Activated CD8-positive, alpha-beta memory T cell treated with anti-CD3 and anti-CD28 coated beads for 1 hour (primary cell): ENCODE measurements around the gene NDST1.

ENCODE experiments used
- DNase-seq, 2 donors: peaks; one replicate each; pipeline ENCODE4 v3.0.0-alpha.2; 2020; ENCODE audit warnings: low read depth in 1 of 2; ENCODE audit errors: extremely low read depth in 1 of 2

NDST1 gene

GRCh38 chr5:150583541-150584225, 75.8 kb downstream of the NDST1 start:
- DNase-seq, result no peak

- no peak for DNase-seq
These were observed 76.8 kb downstream of the NDST1 start for GRCh38 chr5:150584556-150585335.

DNA sequence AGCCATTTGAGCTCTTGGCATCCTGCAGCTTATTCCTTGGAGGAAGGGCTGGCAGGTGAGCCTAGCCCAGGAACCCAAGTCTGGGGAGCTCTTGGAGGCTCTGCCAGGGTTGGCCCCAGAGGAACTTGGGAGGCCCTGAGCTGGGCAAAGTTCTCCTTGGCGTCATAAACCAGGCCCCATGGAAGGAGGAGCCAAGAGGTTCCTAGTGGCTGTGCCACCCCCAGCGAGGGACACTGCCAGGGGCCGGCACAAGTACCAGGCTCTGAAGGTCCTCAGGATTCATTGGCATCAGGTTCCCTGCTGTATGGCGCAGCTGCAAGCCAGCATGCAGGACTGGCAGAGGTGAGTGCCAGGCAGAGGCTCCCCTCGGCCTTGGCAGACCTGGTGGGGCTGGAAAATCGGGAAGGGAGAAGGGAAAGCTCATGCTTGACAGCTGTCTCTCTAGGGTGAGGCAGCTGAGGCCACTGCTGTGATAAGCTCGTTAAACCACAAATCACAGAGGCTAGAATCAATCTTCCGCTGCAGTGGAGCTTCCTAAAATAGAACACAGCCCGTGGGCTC, 77.9 kb downstream of the NDST1 start:
- no peak for DNase-seq

- no peak for DNase-seq
These were observed 79.1 kb downstream of the NDST1 start for GRCh38 chr5:150587016-150587415.

- DNase-seq, result no peak
These were observed 80.1 kb downstream of the NDST1 start for GRCh38 chr5:150587856-150588595.

DNA sequence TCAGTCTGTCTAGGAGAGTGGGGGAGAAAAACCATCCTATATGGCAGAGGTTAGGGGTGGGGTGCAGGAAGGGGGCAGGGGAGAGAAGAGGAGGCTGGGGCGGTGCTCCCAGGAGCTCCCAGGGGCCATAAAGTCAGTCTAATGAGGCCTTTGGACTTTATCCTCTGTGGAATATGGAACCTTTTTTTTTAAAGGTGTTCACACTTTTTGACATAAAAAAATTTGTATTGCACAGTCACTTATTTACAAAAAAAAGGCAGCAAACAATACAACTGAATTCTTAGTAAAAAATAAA, 80.6 kb downstream of the NDST1 start:
- DNase-seq, result no peak

DNA sequence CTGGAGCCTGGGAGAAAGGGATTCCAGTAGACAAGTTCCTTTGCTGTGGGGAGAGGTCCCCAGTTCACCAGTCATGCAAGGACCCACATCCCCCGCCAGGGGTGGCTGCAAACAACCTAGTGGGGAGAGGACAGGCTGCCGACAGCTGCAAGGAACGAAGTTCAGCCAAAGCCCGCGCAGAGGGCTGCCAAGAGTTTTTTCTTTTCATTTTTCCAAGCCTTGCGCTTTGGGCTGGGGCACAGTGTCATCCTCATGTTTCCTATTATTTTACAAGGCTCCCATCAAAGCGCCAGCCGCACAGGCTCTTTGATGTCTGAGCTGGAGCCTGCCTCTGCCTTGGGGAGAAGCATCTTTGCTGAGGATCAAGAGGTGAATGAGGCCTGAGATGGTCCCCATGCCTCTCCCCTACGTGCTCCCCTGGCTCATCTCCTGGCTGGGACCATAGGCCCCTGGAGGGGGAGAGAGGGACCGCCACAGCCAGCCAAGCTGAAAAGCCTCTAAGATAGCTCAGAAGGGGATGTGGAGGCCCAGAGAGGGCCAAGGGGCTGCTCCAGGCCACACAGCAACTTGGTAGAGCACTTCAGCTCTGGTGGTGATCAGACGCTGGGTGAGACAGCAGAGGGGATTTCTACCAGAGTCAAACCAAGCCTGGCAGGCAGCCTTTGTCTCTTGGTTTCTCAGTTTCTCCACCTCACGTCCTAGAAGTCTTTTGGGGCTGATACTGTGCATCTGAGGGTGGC, 82.1 kb downstream of the NDST1 start:
- no peak for DNase-seq

DNA sequence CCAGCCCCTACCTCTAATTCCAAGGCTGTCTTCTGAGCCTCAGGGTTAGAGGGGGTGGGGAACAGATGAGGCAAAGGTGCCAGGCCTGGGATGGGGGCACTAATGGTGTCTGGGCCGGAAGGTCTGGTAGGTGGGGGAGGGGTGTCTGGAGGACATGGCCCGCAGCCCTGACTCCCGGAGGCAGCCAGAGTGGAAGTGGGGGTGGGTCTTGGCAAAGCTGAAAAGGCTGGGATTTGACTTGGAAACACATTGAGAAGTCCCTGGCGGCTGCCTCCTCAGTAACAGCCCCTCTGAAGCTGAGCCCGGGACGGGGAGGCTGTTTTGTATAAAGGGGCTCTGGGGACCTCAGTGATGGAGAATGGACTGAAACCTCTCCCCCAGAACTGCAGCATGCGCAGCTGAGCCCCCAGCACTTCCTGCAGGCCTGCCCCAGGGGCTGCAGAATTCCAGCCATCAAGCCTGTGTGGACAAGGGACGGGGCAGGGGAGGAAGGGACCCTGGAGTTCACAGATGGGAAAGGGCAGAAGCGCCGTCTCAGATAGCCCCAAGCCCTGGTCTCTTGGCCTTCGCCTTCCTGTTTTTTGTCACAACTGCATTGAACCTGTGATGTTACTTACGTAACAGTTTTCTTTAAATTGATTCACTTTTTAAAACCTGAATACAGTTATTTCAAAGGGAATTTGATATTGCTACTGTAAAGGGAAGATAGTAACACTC, 83.2 kb downstream of the NDST1 start:
- DNase-seq, result no peak

GRCh38 chr5:150593593-150593992, 85.7 kb downstream of the NDST1 start:
- DNase-seq, result no peak

DNA sequence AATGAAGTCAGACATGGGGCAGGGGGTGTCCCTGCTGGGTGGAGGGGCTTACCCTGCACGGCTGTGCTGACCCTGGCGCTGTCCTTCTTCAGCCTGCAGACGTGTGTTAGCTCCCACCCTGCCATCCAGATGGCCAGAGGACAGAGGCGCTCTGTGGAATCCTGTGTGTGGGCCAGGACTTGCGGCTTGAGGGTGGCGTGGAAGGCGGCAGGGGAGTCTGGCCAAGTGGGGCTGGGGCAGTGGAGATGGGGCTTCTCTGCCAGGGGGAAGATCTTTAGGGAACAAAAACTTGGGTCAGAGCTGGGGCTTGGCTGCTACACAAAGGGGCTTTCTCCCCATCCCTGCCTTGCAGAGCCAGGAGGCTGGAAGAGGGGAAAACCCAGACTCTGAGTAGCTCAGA, 86.1 kb downstream of the NDST1 start:
- no peak for DNase-seq

GRCh38 chr5:150595466-150596031, 87.6 kb downstream of the NDST1 start:
- no peak for DNase-seq

GRCh38 chr5:150596313-150596712, 88.4 kb downstream of the NDST1 start:
- no peak for DNase-seq

DNA sequence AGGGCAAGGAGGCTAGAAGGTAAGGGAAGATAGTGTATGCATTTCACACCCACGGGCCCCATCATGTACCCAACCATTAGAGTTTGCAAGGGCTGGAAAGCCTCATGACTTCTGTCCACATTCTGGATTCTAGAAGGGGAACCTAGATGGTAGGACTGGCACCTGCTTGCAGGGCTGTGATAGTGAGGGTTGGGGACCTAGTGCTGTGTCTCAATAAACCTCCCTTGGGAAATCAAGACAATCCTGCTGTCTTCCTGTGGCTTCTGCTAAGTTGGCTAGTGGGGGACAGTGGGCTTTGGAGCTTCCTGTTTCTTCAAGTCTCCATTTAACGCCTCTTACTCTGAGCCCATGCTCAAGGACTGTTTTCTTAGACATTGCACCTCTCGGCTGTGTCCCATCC, 88.9 kb downstream of the NDST1 start:
- no peak for DNase-seq

DNA sequence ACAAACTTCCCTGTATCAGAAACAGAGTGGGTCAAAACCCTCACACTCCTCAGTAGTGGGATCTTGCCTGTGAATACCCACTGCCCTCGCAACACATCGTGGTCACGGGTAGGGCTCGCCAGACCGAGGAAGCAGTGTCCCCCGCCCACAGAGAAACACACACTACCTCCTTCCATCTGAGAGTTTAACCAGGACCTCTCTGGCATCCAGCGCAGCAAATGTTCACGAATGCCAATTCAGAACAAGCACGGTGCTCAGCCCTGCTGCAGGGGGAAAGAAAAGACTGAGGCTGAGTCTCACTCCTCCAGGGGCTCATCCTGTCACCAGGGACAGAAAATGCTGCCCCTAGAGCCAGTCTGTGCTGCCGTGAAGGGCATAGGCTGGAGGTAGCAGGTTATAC, 90.1 kb downstream of the NDST1 start:
- DNase-seq, result no peak

DNA sequence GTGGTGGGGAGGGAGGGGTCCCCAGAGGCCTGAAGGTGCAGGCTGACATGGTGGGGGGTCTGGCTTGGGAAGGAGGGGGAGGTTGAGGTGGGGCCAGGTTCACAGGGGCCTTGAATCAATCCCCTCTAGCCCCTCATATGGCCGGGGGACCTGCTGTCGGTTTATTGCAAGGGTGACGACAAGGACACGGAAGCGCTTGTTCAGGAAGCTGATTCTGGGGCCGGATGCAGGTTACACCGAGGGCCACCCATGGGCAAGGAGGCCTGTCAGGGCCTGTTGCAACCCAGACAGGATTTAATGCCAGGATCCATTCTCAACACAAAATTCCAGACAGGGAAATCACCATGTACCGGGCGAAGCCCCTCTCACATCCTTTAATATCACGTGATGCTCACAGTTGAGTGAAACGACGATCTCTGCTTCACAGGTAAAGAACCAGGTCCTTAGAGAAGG, 90.9 kb downstream of the NDST1 start:
- no peak for DNase-seq

- DNase-seq, result no peak
These were observed 91.3 kb downstream of the NDST1 start for GRCh38 chr5:150599281-150599680.

GRCh38 chr5:150599917-150600511, 92.1 kb downstream of the NDST1 start:
- no peak for DNase-seq

- DNase-seq, result no peak
These were observed 92.9 kb downstream of the NDST1 start for GRCh38 chr5:150600616-150601490.
